Neural cell (in vitro differentiated cells): ENCODE measurements around the gene FOLR3.
"Not testable (repeated sequence)": the region's sequence is repeated elsewhere in the genome, so short reads cannot be mapped to it uniquely, and the experiment has no call there.

ENCODE experiments used
- EP300 ChIP-seq: fragments of 450-650 bp; conservative IDR thresholded peaks from 2 replicates; pipeline ENCODE4 v1.6.1; 2014; ENCODE audit warnings: antibody characterized with exemption, mild to moderate bottlenecking, moderate library complexity; ENCODE audit not compliant: poor library complexity, severe bottlenecking
- SMC3 ChIP-seq: fragments of 450-650 bp; conservative IDR thresholded peaks from 2 replicates; pipeline ENCODE4 v1.6.1; 2014; ENCODE audit warnings: antibody characterized with exemption, mild to moderate bottlenecking, moderate library complexity; ENCODE audit not compliant: poor library complexity

DNA sequence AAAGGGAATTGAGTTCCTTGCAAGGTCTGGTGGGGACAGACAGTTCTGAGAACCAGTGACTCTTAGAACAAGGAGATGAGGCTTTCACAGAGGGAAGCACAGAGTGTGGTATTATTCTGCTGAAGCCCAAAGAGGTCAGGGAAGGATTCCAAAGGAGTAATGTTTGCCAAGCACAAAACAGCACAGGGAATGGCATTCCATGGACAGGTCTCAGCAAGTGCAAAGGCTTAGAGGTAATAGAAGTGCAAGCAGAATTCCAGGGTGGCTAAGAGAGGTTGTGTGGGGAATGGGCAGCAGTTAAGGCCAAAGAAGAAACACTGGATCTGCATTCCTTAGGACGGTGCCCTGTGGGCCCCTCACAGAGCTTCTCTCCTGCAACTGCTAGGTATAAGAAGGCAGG, 6.6 kb downstream of the FOLR3 start:
- not testable (repeated sequence) for TF ChIP-seq EP300, SMC3
